Measurements from ENCODE around the gene LEF1. TPM values are rescaled to one million over a fixed set of nuclear protein-coding genes. Genes with fewer than 3 reads are reported as not detected.

The LEF1 gene
- total RNA-seq, 1 experiment from 2014 or later = 0.79 TPM

GRCh38 chr4:108031427-108032083 is 137.2 kb downstream of the LEF1 start:
- no peak for ATAC-seq
- intact Hi-C loops (cut with micrococcal nuclease) = no loop called here
- no peak for DNase-seq (ENCODE audit: low read depth, low spot score)

More at GRCh38 chr4:108031427-108032083, 137.2 kb downstream of the LEF1 start:
- no TSS peak for BruUV-seq (replicated peaks)
- ChIA-PET CTCF (interaction anchor here (1.1 to 1.6 kb wide), 2 partner anchors 539 to 541 kb away, joined by 4 read pairs; no protein-coding TSS in a partner anchor), RAD21 (ENCODE audit: low non-redundant PET in 1 of 2, low total read pairs in 2 of 2, uncharacterized antibody in 2 of 2, unreplicated experiment in 2 of 2) (interaction anchor here in 1 of 2 experiments (0.6 kb wide), 1 partner anchor 1773 kb away, joined by 3 read pairs; no protein-coding TSS in a partner anchor), POLR2A (no interaction called here)
- no peak overlapping the region for H3K4me3 ChIP-seq (replicated peaks in 1 of 2; ENCODE audit: low read depth in 1 of 2, low read length in 2 of 2)
- TF ChIP-seq FOSL1 (IDR thresholded peaks at IDR 0.05; ENCODE audit: low read depth) (no peak), ZFX (IDR thresholded peaks at IDR 0.05) (no peak), EZH2 (IDR thresholded peaks at IDR 0.05) (no peak), EZH2phosphoT487 (IDR thresholded peaks at IDR 0.05; ENCODE audit: borderline replicate concordance) (no peak), POLR2AphosphoS5 (IDR thresholded peaks at IDR 0.05; ENCODE audit: low read depth, low read length) (no peak), ATF3 (IDR thresholded peaks at IDR 0.05) (no peak), CBX3 (IDR thresholded peaks at IDR 0.05; ENCODE audit: low read depth) (no peak), ZBTB33 (IDR thresholded peaks at IDR 0.05; ENCODE audit: extremely low read depth, insufficient replicate concordance, low read length) (no peak), YY1 (IDR thresholded peaks at IDR 0.05; ENCODE audit: extremely low read depth, insufficient replicate concordance, low read depth, low read length) (no peak), SRF (IDR thresholded peaks at IDR 0.05; ENCODE audit: low read depth) (no peak), SP1 (IDR thresholded peaks at IDR 0.05; ENCODE audit: low read depth) (no peak), ZNF274 (IDR thresholded peaks at IDR 0.05; ENCODE audit: low read depth, low read length) (no peak), EGR1 (IDR thresholded peaks at IDR 0.05; ENCODE audit: low read depth) (no peak), POLR2A (IDR thresholded peaks at IDR 0.05; ENCODE audit: borderline replicate concordance, extremely low read depth, insufficient read depth, insufficient read length) (no peak), SIN3A (IDR thresholded peaks at IDR 0.05; ENCODE audit: low read depth) (no peak), TCF7L2 (IDR thresholded peaks at IDR 0.05; ENCODE audit: borderline replicate concordance, extremely low read depth, insufficient read depth, insufficient read length) (no peak), ELF1 (IDR thresholded peaks at IDR 0.05; ENCODE audit: borderline replicate concordance, low read depth) (no peak)
- TF ChIP-seq, protein P1, sequence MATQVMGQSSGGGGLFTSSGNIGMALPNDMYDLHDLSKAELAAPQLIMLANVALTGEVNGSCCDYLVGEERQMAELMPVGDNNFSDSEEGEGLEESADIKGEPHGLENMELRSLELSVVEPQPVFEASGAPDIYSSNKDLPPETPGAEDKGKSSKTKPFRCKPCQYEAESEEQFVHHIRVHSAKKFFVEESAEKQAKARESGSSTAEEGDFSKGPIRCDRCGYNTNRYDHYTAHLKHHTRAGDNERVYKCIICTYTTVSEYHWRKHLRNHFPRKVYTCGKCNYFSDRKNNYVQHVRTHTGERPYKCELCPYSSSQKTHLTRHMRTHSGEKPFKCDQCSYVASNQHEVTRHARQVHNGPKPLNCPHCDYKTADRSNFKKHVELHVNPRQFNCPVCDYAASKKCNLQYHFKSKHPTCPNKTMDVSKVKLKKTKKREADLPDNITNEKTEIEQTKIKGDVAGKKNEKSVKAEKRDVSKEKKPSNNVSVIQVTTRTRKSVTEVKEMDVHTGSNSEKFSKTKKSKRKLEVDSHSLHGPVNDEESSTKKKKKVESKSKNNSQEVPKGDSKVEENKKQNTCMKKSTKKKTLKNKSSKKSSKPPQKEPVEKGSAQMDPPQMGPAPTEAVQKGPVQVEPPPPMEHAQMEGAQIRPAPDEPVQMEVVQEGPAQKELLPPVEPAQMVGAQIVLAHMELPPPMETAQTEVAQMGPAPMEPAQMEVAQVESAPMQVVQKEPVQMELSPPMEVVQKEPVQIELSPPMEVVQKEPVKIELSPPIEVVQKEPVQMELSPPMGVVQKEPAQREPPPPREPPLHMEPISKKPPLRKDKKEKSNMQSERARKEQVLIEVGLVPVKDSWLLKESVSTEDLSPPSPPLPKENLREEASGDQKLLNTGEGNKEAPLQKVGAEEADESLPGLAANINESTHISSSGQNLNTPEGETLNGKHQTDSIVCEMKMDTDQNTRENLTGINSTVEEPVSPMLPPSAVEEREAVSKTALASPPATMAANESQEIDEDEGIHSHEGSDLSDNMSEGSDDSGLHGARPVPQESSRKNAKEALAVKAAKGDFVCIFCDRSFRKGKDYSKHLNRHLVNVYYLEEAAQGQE (IDR thresholded peaks at IDR 0.05; ENCODE audit: low read depth) = no peak
- TF ChIP-seq, protein P2, sequence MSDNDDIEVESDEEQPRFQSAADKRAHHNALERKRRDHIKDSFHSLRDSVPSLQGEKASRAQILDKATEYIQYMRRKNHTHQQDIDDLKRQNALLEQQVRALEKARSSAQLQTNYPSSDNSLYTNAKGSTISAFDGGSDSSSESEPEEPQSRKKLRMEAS (IDR thresholded peaks at IDR 0.05) = no peak
- TF ChIP-seq, protein P3, sequence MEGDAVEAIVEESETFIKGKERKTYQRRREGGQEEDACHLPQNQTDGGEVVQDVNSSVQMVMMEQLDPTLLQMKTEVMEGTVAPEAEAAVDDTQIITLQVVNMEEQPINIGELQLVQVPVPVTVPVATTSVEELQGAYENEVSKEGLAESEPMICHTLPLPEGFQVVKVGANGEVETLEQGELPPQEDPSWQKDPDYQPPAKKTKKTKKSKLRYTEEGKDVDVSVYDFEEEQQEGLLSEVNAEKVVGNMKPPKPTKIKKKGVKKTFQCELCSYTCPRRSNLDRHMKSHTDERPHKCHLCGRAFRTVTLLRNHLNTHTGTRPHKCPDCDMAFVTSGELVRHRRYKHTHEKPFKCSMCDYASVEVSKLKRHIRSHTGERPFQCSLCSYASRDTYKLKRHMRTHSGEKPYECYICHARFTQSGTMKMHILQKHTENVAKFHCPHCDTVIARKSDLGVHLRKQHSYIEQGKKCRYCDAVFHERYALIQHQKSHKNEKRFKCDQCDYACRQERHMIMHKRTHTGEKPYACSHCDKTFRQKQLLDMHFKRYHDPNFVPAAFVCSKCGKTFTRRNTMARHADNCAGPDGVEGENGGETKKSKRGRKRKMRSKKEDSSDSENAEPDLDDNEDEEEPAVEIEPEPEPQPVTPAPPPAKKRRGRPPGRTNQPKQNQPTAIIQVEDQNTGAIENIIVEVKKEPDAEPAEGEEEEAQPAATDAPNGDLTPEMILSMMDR (IDR thresholded peaks at IDR 0.05 in 2 of 3, conservative IDR thresholded peaks at IDR 0.05 in 1 of 3; ENCODE audit: borderline replicate concordance in 1 of 3, insufficient read depth in 1 of 3, low read depth in 2 of 3, low read length in 2 of 3) = no peak
- H3K27me3 ChIP-seq (ENCODE audit: insufficient read depth, low read length) = no peaks in the 10 kb centered on the region
- H3K9me3 ChIP-seq (ENCODE audit: control insufficient read depth in 1 of 2, insufficient read depth in 1 of 2, low read depth in 1 of 2, low read length in 2 of 2) = no peaks in the 10 kb centered on the region
- H3K27ac ChIP-seq (ENCODE audit: low read depth, low read length) = no peak overlapping the region
- H3K36me3 ChIP-seq (ENCODE audit: control insufficient read depth in 1 of 2, insufficient read depth in 2 of 2, low read length in 2 of 2) = peaks cover 2 to 4% of the 10 kb centered on the region in 2 experiments; a peak in 2 of 4 replicates
- H3K9ac ChIP-seq (ENCODE audit: low read length) = no peak overlapping the region
- H3K9me2 ChIP-seq (ENCODE audit: insufficient read depth) = no peaks in the 10 kb centered on the region
- no peaks in the 10 kb centered on the region for H4K20me1 ChIP-seq (ENCODE audit: insufficient read depth)
- no peak overlapping the region for H3K4me2 ChIP-seq (ENCODE audit: low read length)
- H3K79me2 ChIP-seq (ENCODE audit: insufficient read depth, low read length) = no peaks in the 10 kb centered on the region
- H2AFZ ChIP-seq (ENCODE audit: low read depth, low read length, poor library complexity, severe bottlenecking) = no peak overlapping the region
- H3K4me1 ChIP-seq (ENCODE audit: control insufficient read depth in 1 of 2, insufficient read depth in 2 of 2, low read length in 2 of 2) = no peaks in the 10 kb centered on the region
